HG03175 (cell line): ENCODE measurements around the gene RCN1.

Experiments used
- ATAC-seq: cut with Tn5 transposase; IDR thresholded peaks from one replicate; pipeline ENCODE4 v1.9.1; 2021; ENCODE audit warnings: mild to moderate bottlenecking, moderate library complexity; ENCODE audit not compliant: unreplicated experiment

Gene RCN1

GRCh38 chr11:32151027-32151426, 60.2 kb downstream of the RCN1 start:
- no peak for ATAC-seq

GRCh38 chr11:32152216-32152615, 61.3 kb downstream of the RCN1 start:
- no peak for ATAC-seq

GRCh38 chr11:32152821-32153220, 61.9 kb downstream of the RCN1 start:
- ATAC-seq, result no peak

DNA sequence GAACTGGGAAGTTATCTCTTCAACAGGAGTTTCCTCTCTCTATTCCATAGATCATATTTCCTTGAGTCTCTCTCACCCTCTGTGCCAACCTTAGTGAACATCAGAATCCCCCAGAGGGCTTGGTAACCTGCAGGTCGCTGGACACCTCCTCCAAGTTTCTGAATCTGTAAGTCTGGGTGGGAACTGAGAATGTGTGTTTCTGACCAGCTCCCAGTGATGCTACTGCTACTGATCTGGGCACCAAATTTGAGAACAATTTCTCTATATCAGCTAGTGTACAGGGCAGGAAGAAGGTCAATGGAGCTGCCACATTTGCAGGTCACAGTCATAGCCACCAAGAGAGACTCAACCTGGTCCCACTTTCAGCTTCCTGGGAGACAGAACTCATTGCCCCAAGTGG, 62.9 kb downstream of the RCN1 start:
- no peak for ATAC-seq

DNA sequence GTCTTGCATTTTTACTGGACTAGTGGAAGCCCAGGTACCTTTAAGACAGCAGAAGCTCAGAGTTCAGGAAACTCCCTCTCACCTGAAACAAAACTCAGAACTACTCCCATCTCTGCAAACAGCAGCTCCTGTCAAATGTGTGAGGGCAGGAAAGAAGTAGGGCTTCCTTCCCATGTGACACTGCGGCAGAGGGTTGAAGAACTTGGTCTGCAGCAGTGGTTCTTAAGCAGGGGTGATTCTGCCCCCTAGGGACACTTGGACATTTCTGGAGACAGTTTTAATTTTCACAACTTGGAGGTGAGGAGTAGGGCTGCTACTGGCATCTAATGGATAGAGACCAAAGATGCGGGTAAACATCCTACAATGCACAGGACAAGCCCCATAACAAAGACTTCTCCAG, 63.4 kb downstream of the RCN1 start:
- no peak for ATAC-seq
